Body of pancreas (tissue), 4 donors: Measurements from ENCODE around the gene TMEM9. TPM values are rescaled to one million over a fixed set of nuclear protein-coding genes. Genes with fewer than 3 reads are reported as not detected.

Experiments
- ATAC-seq: fragments of 150-250 bp; one replicate; pipeline ENCODE4 v1.9.1; 2016
- DNase-seq, 4 donors: peaks; one replicate each; pipeline ENCODE4 v3.0.0-alpha.2; 2019
- H3K27ac ChIP-seq, 4 donors: fragments of 200-600 bp; sonication (generic); 1 replicate in 3 of 4; 2 replicates in 1 of 4; pipeline versions ENCODE4 v1.5.1 to v1.6.1; 2016 to 2019; ENCODE audit warnings: mild to moderate bottlenecking in 1 of 4, mixed read lengths in 1 of 4, moderate library complexity in 1 of 4
- H3K27me3 ChIP-seq, 2 donors: fragments of 200-600 bp; sonication (generic); one replicate each; pipeline ENCODE4 v1.6.0; 2016; ENCODE audit warnings: mild to moderate bottlenecking in 1 of 2
- H3K36me3 ChIP-seq, 2 donors: fragments of 200-600 bp; sonication (generic); replicated peaks in 1 of 2; 2 replicates each; pipeline ENCODE4 v1.5.1; 2016; ENCODE audit warnings: low read depth in 2 of 2; ENCODE audit not compliant: insufficient read depth in 1 of 2
- H3K4me1 ChIP-seq: fragments of 200-600 bp; sonication (generic); one replicate; pipeline ENCODE4 v1.6.0; 2016
- H3K4me3 ChIP-seq, 2 donors: fragments of 200-600 bp; sonication (generic); 1 replicate in 1 of 2; 2 replicates in 1 of 2; pipeline ENCODE4 v1.5.1; 2016 to 2019
- H3K9me3 ChIP-seq, 3 donors: fragments of 200-600 bp; sonication (generic); 1 replicate in 2 of 3; 2 replicates in 1 of 3; pipeline ENCODE4 v1.5.1; 2016
- POLR2A ChIP-seq, 3 donors: fragments of 450-650 bp; IDR thresholded peaks; one replicate each; pipeline ENCODE4 v1.6.1; 2016; ENCODE audit warnings: antibody characterized with exemption in 3 of 3, mild to moderate bottlenecking in 2 of 3
- WGBS, 2 donors: methylation state at CpG; one replicate each; pipeline ENCODE4 v1.1.5; 2017; 5-methylcytosine and 5-hydroxymethylcytosine counted together
- intact Hi-C: fragments of 100-400 bp; cut with DNase I; formaldehyde crosslinking; loops from one replicate; pipeline ENCODE4 v1.15.1; 2023
- total RNA-seq, 2 donors: library from RNA; depleted of rRNA; stranded (reverse); fragments of >200 nt; gene quantifications; one replicate each; pipeline ENCODE4 v1.1.0, GENCODE V29; 2016
- TF ChIP-seq, protein P1 (sequence below), 7 experiments: fragments of 450-650 bp in 4 of 7; fragments of 200-600 bp in 3 of 7; sonication (generic) in 3 of 7; IDR thresholded peaks; one replicate each; pipeline ENCODE4 v1.5.1; 2016 to 2019; ENCODE audit warnings: antibody characterized with exemption in 7 of 7

Gene TMEM9
- total RNA-seq, 2 donors from 2014 or later, result 56.6 to 70.5 TPM

DNA sequence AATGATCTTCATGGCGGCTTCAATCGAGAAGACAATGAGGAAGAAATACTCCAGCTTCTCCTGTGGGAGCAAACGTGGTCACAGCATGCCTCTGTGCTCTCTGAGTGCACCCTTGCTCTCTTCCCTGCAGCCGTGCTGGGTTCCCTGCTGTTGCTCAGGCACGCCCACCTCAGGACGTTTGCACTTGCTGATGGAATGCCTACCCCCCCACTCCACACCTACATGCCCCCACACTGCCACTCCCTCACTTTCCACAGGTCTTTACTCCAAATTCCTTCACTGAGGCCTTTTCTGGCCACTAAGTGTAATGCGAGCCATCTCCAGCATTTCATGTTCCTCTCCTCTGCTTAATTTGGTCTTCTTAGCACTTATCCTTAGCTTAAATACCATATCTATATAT, 60.3 kb downstream of the TMEM9 start:
- DNase-seq, result no peak
- WGBS, 2 donors, result 69 to 79% methylated on average over 7 of the region's 7 CpGs
- H3K36me3 ChIP-seq, result no peaks in the 10 kb centered on the region
- H3K9me3 ChIP-seq, result no peaks in the 10 kb centered on the region
- no peak overlapping the region for H3K27ac ChIP-seq
- no peak overlapping the region for H3K4me3 ChIP-seq
- intact Hi-C loops, result loop anchor here (10.0 kb wide), 1 partner anchor 131 kb away; no protein-coding TSS in a partner anchor
- TF ChIP-seq POLR2A (IDR thresholded peaks at IDR 0.05), result no peak
- TF ChIP-seq, protein P1, sequence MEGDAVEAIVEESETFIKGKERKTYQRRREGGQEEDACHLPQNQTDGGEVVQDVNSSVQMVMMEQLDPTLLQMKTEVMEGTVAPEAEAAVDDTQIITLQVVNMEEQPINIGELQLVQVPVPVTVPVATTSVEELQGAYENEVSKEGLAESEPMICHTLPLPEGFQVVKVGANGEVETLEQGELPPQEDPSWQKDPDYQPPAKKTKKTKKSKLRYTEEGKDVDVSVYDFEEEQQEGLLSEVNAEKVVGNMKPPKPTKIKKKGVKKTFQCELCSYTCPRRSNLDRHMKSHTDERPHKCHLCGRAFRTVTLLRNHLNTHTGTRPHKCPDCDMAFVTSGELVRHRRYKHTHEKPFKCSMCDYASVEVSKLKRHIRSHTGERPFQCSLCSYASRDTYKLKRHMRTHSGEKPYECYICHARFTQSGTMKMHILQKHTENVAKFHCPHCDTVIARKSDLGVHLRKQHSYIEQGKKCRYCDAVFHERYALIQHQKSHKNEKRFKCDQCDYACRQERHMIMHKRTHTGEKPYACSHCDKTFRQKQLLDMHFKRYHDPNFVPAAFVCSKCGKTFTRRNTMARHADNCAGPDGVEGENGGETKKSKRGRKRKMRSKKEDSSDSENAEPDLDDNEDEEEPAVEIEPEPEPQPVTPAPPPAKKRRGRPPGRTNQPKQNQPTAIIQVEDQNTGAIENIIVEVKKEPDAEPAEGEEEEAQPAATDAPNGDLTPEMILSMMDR (IDR thresholded peaks at IDR 0.05), result no peak
- no peaks in the 10 kb centered on the region for H3K4me1 ChIP-seq
- no peak for ATAC-seq
- no peaks in the 10 kb centered on the region for H3K27me3 ChIP-seq

DNA sequence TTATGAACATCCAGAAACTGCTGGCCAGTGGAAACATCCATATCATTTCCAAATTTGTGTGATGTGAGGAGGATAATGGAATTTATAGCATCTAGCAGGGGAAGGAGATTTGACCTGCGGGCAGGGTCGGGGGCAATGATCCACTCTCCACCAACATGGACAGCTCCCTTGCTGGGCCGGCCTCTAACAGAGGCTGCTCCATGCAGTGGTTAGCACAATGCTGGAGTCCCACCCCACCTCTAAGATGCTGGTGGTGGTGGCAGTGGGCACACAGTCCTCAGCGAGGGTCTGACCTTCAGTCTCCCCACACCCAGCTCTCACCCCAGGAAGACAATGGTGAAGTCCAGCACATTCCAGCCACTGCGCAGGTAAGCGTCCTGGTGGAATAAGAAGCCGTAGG, 60.7 kb downstream of the TMEM9 start:
- H3K27ac ChIP-seq, result no peak overlapping the region
- intact Hi-C loops, result loop anchor here (10.0 kb wide), 1 partner anchor 131 kb away; no protein-coding TSS in a partner anchor
- ATAC-seq (no peak), DNase-seq (no peak)
- TF ChIP-seq, protein P1 (IDR thresholded peaks at IDR 0.05), result no peak
- no peak for TF ChIP-seq POLR2A (IDR thresholded peaks at IDR 0.05)
- no peak overlapping the region for H3K4me3 ChIP-seq
- H3K9me3 ChIP-seq, result no peaks in the 10 kb centered on the region
- no peaks in the 10 kb centered on the region for H3K36me3 ChIP-seq
- H3K4me1 ChIP-seq, result no peaks in the 10 kb centered on the region
- no peaks in the 10 kb centered on the region for H3K27me3 ChIP-seq
- WGBS, 2 donors, result 82 to 84% methylated on average over 7 of the region's 7 CpGs

DNA sequence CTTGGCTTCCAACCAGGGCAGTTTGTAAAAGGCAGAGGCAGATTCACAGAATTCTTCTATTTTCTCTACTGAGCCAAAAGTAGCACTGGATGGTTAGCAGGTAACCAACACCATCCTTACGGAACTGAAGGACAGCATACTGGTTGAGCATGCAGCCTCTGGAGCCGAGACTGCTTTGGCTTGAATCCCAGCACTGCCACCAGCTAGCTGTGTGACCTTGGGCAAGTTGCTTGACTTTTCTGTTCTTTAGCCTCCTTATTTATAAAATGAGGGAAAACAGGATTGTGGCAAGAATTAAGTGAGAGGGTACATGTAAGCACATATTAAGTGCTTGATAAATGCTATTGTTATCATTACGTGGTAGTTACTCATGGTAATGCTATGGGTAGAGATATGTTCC, 61.5 kb downstream of the TMEM9 start:
- no peak overlapping the region for H3K27ac ChIP-seq
- intact Hi-C loops, result loop anchor here (10.0 kb wide), 1 partner anchor 132 kb away; no protein-coding TSS in a partner anchor
- DNase-seq, result no peak
- H3K9me3 ChIP-seq, result no peaks in the 10 kb centered on the region
- no peaks in the 10 kb centered on the region for H3K4me1 ChIP-seq
- no peak for ATAC-seq
- no peaks in the 10 kb centered on the region for H3K27me3 ChIP-seq
- 59 to 61% methylated on average over 3 of the region's 3 CpGs for WGBS, 2 donors
- no peak for TF ChIP-seq POLR2A (IDR thresholded peaks at IDR 0.05)
- TF ChIP-seq, protein P1 (IDR thresholded peaks at IDR 0.05), result no peak
- no peak overlapping the region for H3K4me3 ChIP-seq
- no peaks in the 10 kb centered on the region for H3K36me3 ChIP-seq

DNA sequence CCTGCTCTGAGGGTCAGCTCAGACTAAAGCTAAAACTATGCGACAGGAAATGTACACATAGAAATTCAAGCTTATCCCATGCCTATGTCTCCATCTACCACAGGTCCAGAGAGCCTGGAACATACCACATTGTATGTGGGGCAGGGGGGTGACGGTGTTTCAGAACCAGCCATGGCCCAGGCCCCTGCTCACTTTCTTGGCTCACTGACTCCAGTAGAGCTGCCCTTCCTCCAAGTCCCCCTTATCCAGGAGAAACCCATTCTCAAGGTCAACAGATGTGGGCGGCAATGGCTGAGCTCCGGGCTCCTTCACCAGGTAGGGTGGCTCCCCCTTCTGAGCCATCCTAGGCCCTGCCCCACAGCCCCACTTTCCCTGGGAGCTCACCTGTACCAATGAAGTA, 63.0 kb downstream of the TMEM9 start:
- no peak for ATAC-seq
- intact Hi-C loops, result loop anchor here (10.0 kb wide), 1 partner anchor 134 kb away; no protein-coding TSS in a partner anchor

More for the DNA sequence above, 63.0 kb downstream of the TMEM9 start:
- Histone ChIP-seq H3K27ac (no peak overlapping the region), H3K4me1 (no peaks in the 10 kb centered on the region), H3K27me3 (no peaks in the 10 kb centered on the region), H3K36me3 (no peaks in the 10 kb centered on the region), H3K9me3 (no peaks in the 10 kb centered on the region), H3K4me3 (no peak overlapping the region)
- 55 to 65% methylated on average over 3 to 4 of the region's 4 CpGs for WGBS, 2 donors
- no peak for TF ChIP-seq POLR2A (IDR thresholded peaks at IDR 0.05)
- TF ChIP-seq, protein P1 (IDR thresholded peaks at IDR 0.05), result no peak
- no peak for DNase-seq
